ENCODE data around the gene CLTRN.

The CLTRN gene

GRCh38 chrX:15643786-15644559, 20.6 kb downstream of the CLTRN start:
- H3K36me3 ChIP-seq (replicated peaks; ENCODE audit: low read depth, low read length) = no peaks in the 10 kb centered on the region
- H3K27ac ChIP-seq (ENCODE audit: low read length) = no peak overlapping the region
- H3K9ac ChIP-seq (ENCODE audit: low read length) = no peak overlapping the region
- H3K79me2 ChIP-seq (ENCODE audit: low read length) = no peaks in the 10 kb centered on the region
- H4K20me1 ChIP-seq (ENCODE audit: insufficient read depth, low read length) = no peaks in the 10 kb centered on the region
- H3K27me3 ChIP-seq (ENCODE audit: low read depth, low read length) = peaks cover 4% of the 10 kb centered on the region; the same call in 1 of the 2 replicates
- no peak overlapping the region for H2AFZ ChIP-seq (ENCODE audit: low read depth, low read length)
- no peaks in the 10 kb centered on the region for H3K4me1 ChIP-seq (ENCODE audit: low read length)
- TF ChIP-seq EZH2phosphoT487 (IDR thresholded peaks at IDR 0.05; ENCODE audit: low read depth) = no peak
- TF ChIP-seq, protein P1, sequence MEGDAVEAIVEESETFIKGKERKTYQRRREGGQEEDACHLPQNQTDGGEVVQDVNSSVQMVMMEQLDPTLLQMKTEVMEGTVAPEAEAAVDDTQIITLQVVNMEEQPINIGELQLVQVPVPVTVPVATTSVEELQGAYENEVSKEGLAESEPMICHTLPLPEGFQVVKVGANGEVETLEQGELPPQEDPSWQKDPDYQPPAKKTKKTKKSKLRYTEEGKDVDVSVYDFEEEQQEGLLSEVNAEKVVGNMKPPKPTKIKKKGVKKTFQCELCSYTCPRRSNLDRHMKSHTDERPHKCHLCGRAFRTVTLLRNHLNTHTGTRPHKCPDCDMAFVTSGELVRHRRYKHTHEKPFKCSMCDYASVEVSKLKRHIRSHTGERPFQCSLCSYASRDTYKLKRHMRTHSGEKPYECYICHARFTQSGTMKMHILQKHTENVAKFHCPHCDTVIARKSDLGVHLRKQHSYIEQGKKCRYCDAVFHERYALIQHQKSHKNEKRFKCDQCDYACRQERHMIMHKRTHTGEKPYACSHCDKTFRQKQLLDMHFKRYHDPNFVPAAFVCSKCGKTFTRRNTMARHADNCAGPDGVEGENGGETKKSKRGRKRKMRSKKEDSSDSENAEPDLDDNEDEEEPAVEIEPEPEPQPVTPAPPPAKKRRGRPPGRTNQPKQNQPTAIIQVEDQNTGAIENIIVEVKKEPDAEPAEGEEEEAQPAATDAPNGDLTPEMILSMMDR (IDR thresholded peaks at IDR 0.05; ENCODE audit: low read depth, low read length) = no peak
- H3K9me3 ChIP-seq (ENCODE audit: insufficient read depth, low read length) = no peaks in the 10 kb centered on the region
- H3K4me3 ChIP-seq (ENCODE audit: low read length) = no peak overlapping the region
- no peak overlapping the region for H3K4me2 ChIP-seq (ENCODE audit: low read length)

DNA sequence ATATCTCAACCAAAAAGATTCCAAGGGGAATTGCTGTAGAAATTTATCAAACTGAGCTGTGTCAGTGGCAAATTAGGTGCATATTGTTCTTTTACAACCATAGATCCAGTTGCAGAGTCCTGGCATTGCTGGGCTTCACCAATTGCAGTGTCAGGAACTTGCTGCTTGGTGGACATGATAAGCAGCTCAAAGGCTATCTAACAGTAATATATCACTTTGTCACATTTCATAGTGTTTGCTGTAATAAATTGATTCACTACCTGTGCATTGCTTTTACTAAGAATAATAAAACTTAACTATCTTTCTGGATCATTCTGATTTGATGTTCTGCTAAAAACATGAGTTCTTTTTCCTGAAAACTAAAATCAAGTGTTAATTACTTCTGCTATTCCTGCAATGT, 33.0 kb downstream of the CLTRN start:
- H3K27ac ChIP-seq (ENCODE audit: low read length) = no peak overlapping the region
- H3K79me2 ChIP-seq (ENCODE audit: low read length) = no peaks in the 10 kb centered on the region
- H3K27me3 ChIP-seq (ENCODE audit: low read depth, low read length) = no peaks in the 10 kb centered on the region
- H3K4me2 ChIP-seq (ENCODE audit: low read length) = no peak overlapping the region
- H4K20me1 ChIP-seq (ENCODE audit: insufficient read depth, low read length) = no peaks in the 10 kb centered on the region
- no peaks in the 10 kb centered on the region for H3K4me1 ChIP-seq (ENCODE audit: low read length)
- no peaks in the 10 kb centered on the region for H3K9me3 ChIP-seq (ENCODE audit: insufficient read depth, low read length)
- no peak overlapping the region for H3K9ac ChIP-seq (ENCODE audit: low read length)
- no peak overlapping the region for H2AFZ ChIP-seq (ENCODE audit: low read depth, low read length)
- H3K36me3 ChIP-seq (replicated peaks; ENCODE audit: low read depth, low read length) = no peaks in the 10 kb centered on the region
- no peak overlapping the region for H3K4me3 ChIP-seq (ENCODE audit: low read length)
- TF ChIP-seq, protein P1 (IDR thresholded peaks at IDR 0.05; ENCODE audit: low read depth, low read length) = no peak
- no peak for TF ChIP-seq EZH2phosphoT487 (IDR thresholded peaks at IDR 0.05; ENCODE audit: low read depth)

- Histone ChIP-seq H3K9ac (ENCODE audit: low read length) (no peak overlapping the region), H3K79me2 (ENCODE audit: low read length) (no peaks in the 10 kb centered on the region), H3K27ac (ENCODE audit: low read length) (no peak overlapping the region), H3K36me3 (replicated peaks; ENCODE audit: low read depth, low read length) (no peaks in the 10 kb centered on the region), H3K4me3 (ENCODE audit: low read length) (no peak overlapping the region), H3K27me3 (ENCODE audit: low read depth, low read length) (peaks cover 10% of the 10 kb centered on the region; the same call in 1 of the 2 replicates), H3K4me2 (ENCODE audit: low read length) (no peak overlapping the region), H2AFZ (ENCODE audit: low read depth, low read length) (no peak overlapping the region), H3K9me3 (ENCODE audit: insufficient read depth, low read length) (no peaks in the 10 kb centered on the region), H4K20me1 (ENCODE audit: insufficient read depth, low read length) (no peaks in the 10 kb centered on the region), H3K4me1 (ENCODE audit: low read length) (no peaks in the 10 kb centered on the region)
- TF ChIP-seq EZH2phosphoT487 (IDR thresholded peaks at IDR 0.05; ENCODE audit: low read depth) = no peak
Measured at GRCh38 chrX:15623054-15623453, 41.6 kb downstream of the CLTRN start.

- H3K4me1 ChIP-seq (ENCODE audit: low read length) = no peaks in the 10 kb centered on the region
- no peak for TF ChIP-seq EZH2phosphoT487 (IDR thresholded peaks at IDR 0.05; ENCODE audit: low read depth)
- TF ChIP-seq, protein P1 (IDR thresholded peaks at IDR 0.05; ENCODE audit: low read depth, low read length) = no peak
- no peak overlapping the region for H2AFZ ChIP-seq (ENCODE audit: low read depth, low read length)
- H3K79me2 ChIP-seq (ENCODE audit: low read length) = no peaks in the 10 kb centered on the region
- H3K9me3 ChIP-seq (ENCODE audit: insufficient read depth, low read length) = no peaks in the 10 kb centered on the region
- H3K4me3 ChIP-seq (ENCODE audit: low read length) = no peak overlapping the region
- no peaks in the 10 kb centered on the region for H3K36me3 ChIP-seq (replicated peaks; ENCODE audit: low read depth, low read length)
- peaks cover 10% of the 10 kb centered on the region; the same call in 1 of the 2 replicates for H3K27me3 ChIP-seq (ENCODE audit: low read depth, low read length)
- H3K4me2 ChIP-seq (ENCODE audit: low read length) = no peak overlapping the region
- H3K27ac ChIP-seq (ENCODE audit: low read length) = no peak overlapping the region
- H3K9ac ChIP-seq (ENCODE audit: low read length) = no peak overlapping the region
- no peaks in the 10 kb centered on the region for H4K20me1 ChIP-seq (ENCODE audit: insufficient read depth, low read length)
Measured at GRCh38 chrX:15619053-15619755, 45.4 kb downstream of the CLTRN start.
